Measurements from ENCODE around the gene NEK2.

GRCh38 chr1:211708006-211708405 is 32.6 kb upstream of the NEK2 start:
- TF ChIP-seq CTCF (IDR thresholded peaks at IDR 0.05 in 8 of 11, conservative IDR thresholded peaks at IDR 0.05 in 3 of 11) (no peak), POLR2A (IDR thresholded peaks at IDR 0.05) (no peak)

Data from spleen (tissue), 7 donors.